Breast epithelium (tissue), 3 donors: Measurements from ENCODE around the gene MOGAT1.

Source experiments
- CTCF ChIP-seq, 3 donors: fragments of 450-650 bp; IDR thresholded peaks; one replicate each; pipeline ENCODE4 v1.5.1; 2016 to 2017; ENCODE audit warnings: antibody characterized with exemption in 3 of 3, mild to moderate bottlenecking in 3 of 3, moderate library complexity in 3 of 3
- POLR2A ChIP-seq: fragments of 450-650 bp; IDR thresholded peaks from one replicate; pipeline ENCODE4 v1.6.1; 2016; ENCODE audit warnings: antibody characterized with exemption, mild to moderate bottlenecking, moderate library complexity
- POLR2AphosphoS5 ChIP-seq, 3 donors: sonication (generic); formaldehyde crosslinking; IDR thresholded peaks; one replicate each; pipeline ENCODE4 v1.6.1; 2017; ENCODE audit warnings: antibody characterized with exemption in 3 of 3

GRCh38 chr2:222670191-222671038 is 1.0 kb upstream of the MOGAT1 start:
- TF ChIP-seq CTCF (IDR thresholded peaks at IDR 0.05) (no peak), POLR2A (no peak), POLR2AphosphoS5 (IDR thresholded peaks at IDR 0.05) (no peak)
